Body of pancreas (tissue), 4 donors: ENCODE measurements around the gene ZP1. TPM values are rescaled to one million over a fixed set of nuclear protein-coding genes. Genes with fewer than 3 reads are reported as not detected.
A peak's percentile ranks its signal among the peaks of the same experiment; 100 is the strongest.

Experiments
- ATAC-seq: fragments of 150-250 bp; one replicate; pipeline ENCODE4 v1.9.1; 2016
- DNase-seq, 4 donors: peaks; one replicate each; pipeline ENCODE4 v3.0.0-alpha.2; 2019
- H3K27ac ChIP-seq, 4 donors: fragments of 200-600 bp; sonication (generic); 1 replicate in 3 of 4; 2 replicates in 1 of 4; pipeline versions ENCODE4 v1.5.1 to v1.6.1; 2016 to 2019; ENCODE audit warnings: mild to moderate bottlenecking in 1 of 4, mixed read lengths in 1 of 4, moderate library complexity in 1 of 4
- H3K27me3 ChIP-seq, 2 donors: fragments of 200-600 bp; sonication (generic); one replicate each; pipeline ENCODE4 v1.6.0; 2016; ENCODE audit warnings: mild to moderate bottlenecking in 1 of 2
- H3K36me3 ChIP-seq, 2 donors: fragments of 200-600 bp; sonication (generic); replicated peaks in 1 of 2; 2 replicates each; pipeline ENCODE4 v1.5.1; 2016; ENCODE audit warnings: low read depth in 2 of 2; ENCODE audit not compliant: insufficient read depth in 1 of 2
- H3K4me1 ChIP-seq: fragments of 200-600 bp; sonication (generic); one replicate; pipeline ENCODE4 v1.6.0; 2016
- H3K4me3 ChIP-seq, 2 donors: fragments of 200-600 bp; sonication (generic); 1 replicate in 1 of 2; 2 replicates in 1 of 2; pipeline ENCODE4 v1.5.1; 2016 to 2019
- H3K9me3 ChIP-seq, 3 donors: fragments of 200-600 bp; sonication (generic); 1 replicate in 2 of 3; 2 replicates in 1 of 3; pipeline ENCODE4 v1.5.1; 2016
- POLR2A ChIP-seq, 3 donors: fragments of 450-650 bp; IDR thresholded peaks; one replicate each; pipeline ENCODE4 v1.6.1; 2016; ENCODE audit warnings: antibody characterized with exemption in 3 of 3, mild to moderate bottlenecking in 2 of 3
- WGBS, 2 donors: methylation state at CpG; one replicate each; pipeline ENCODE4 v1.1.5; 2017; 5-methylcytosine and 5-hydroxymethylcytosine counted together
- intact Hi-C: fragments of 100-400 bp; cut with DNase I; formaldehyde crosslinking; loops from one replicate; pipeline ENCODE4 v1.15.1; 2023
- total RNA-seq, 2 donors: library from RNA; depleted of rRNA; stranded (reverse); fragments of >200 nt; gene quantifications; one replicate each; pipeline ENCODE4 v1.1.0, GENCODE V29; 2016
- TF ChIP-seq, protein P1 (sequence below), 7 experiments: fragments of 450-650 bp in 4 of 7; fragments of 200-600 bp in 3 of 7; sonication (generic) in 3 of 7; IDR thresholded peaks; one replicate each; pipeline ENCODE4 v1.5.1; 2016 to 2019; ENCODE audit warnings: antibody characterized with exemption in 7 of 7

Gene ZP1
- total RNA-seq, 2 donors from 2014 or later, result not detected

DNA sequence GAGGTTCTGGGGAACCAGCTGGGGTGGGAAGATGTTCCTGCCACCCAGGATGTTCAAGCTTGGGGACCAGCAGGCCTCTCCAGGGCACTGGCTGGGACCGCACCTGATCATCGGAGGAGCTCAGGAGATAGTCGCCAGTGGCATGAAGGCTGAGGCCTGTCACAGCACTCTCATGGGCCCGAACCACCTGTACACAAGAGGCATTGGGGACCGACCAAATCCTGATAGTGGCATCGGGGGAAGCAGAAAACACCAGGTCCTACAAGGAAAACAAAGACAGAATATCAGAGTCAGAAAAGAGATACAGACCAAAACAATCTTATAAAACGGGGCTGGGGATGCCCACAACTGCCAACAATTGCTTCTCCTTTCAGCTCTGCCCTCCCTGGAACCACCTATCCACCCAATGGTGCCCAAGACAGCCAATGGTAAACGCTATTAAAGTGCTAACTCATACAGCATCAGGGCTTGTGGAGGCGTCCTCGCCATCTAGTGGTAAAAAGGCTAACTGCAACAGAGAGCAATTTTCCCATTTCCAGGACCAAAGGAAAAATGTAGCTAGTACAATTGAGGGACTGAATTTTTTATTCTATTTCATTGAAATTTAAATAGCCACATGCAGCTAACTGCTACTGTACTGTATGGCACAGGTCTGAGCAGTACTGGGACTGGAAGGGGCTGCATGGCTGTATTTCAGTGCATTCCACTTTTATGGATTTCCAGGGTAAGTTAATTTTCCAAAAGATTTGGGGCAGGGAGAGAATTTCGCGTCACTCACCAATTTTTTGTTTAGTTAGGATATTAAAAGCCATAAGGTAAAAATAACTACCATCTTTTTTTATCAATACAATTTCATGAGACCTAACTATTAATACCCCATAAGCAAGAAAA, 31.9 kb downstream of the ZP1 start:
- no peak for TF ChIP-seq POLR2A (IDR thresholded peaks at IDR 0.05)
- TF ChIP-seq, protein P1, sequence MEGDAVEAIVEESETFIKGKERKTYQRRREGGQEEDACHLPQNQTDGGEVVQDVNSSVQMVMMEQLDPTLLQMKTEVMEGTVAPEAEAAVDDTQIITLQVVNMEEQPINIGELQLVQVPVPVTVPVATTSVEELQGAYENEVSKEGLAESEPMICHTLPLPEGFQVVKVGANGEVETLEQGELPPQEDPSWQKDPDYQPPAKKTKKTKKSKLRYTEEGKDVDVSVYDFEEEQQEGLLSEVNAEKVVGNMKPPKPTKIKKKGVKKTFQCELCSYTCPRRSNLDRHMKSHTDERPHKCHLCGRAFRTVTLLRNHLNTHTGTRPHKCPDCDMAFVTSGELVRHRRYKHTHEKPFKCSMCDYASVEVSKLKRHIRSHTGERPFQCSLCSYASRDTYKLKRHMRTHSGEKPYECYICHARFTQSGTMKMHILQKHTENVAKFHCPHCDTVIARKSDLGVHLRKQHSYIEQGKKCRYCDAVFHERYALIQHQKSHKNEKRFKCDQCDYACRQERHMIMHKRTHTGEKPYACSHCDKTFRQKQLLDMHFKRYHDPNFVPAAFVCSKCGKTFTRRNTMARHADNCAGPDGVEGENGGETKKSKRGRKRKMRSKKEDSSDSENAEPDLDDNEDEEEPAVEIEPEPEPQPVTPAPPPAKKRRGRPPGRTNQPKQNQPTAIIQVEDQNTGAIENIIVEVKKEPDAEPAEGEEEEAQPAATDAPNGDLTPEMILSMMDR (IDR thresholded peaks at IDR 0.05), result peak; percentile 84 to 97 (median 88)
- DNase-seq (peak; percentile 43 to 51 (median 46)), ATAC-seq (peak; percentile 70)
- 49 to 55% methylated on average over 12 of the region's 12 CpGs for WGBS, 2 donors
- Histone ChIP-seq H3K9me3 (no peaks in the 10 kb centered on the region), H3K36me3 (peaks cover 29 to 63% of the 10 kb centered on the region in 2 donors), H3K4me3 (no peak overlapping the region), H3K4me1 (peaks cover 14% of the 10 kb centered on the region), H3K27ac (no peak overlapping the region), H3K27me3 (no peaks in the 10 kb centered on the region)
- intact Hi-C loops, result no loop called here

DNA sequence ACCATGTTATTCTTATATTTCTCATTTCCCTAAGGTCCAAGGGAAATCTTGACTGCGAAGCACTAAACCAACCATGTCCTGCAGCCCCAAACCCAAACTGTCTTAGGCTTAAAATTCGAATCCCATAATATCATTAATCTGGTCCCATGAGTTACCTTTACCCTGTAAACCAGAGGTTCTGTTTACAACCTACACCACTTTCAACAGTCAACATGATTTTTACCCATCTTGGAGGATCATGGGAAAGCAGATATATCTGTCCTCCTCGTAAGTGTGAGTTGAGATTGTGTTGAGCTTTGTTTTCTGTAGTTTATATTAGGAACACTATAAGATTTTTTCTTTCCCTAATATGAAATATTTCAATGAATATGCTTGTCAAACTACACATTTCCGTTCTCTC, 32.6 kb downstream of the ZP1 start:
- TF ChIP-seq, protein P1 (IDR thresholded peaks at IDR 0.05), result no peak
- no peak for TF ChIP-seq POLR2A (IDR thresholded peaks at IDR 0.05)
- no peak overlapping the region for H3K27ac ChIP-seq
- ATAC-seq (no peak), DNase-seq (no peak)
- no peaks in the 10 kb centered on the region for H3K27me3 ChIP-seq
- peaks cover 29 to 61% of the 10 kb centered on the region in 2 donors for H3K36me3 ChIP-seq
- WGBS, 2 donors, result 76 to 77% methylated on average over 4 of the region's 4 CpGs
- H3K4me1 ChIP-seq, result peaks cover 21% of the 10 kb centered on the region
- intact Hi-C loops, result loop anchor here (5.0 kb wide), 1 partner anchor 63 kb away; no protein-coding TSS in a partner anchor
- no peaks in the 10 kb centered on the region for H3K9me3 ChIP-seq
- no peak overlapping the region for H3K4me3 ChIP-seq

DNA sequence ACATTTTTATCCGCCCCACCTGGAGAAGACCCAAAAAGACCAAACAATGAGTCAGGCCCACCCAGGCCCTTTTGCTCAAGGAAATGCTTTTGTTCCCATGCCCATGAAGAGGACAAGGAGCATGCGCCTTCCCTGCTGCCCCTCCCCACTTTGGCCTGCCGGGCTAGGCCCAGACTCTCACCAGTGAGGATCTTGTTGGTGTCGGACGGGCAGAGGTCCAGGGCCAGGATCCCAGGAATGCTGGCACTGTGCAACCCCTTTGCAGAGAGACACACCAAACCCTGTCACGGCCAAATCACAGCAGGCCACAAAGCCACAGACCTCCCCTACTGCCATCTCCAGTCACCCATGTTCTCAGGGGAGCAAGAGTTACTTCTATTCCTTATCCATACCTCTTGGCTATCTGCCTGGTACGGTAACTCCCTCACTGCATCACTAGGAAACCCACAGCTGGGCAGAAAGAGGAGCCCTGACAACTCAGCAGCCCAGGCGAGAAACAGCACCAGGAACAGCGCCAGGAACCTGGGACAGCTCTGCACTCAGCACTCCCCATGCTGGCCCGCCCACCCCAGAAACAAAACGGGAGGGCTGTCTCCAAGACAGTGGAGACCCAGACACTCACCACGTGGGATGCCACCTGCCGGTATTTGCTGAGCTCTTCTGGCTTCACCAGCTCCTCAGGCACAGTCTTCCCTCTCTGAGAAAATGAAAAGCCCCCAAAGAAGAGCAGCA, 33.5 kb downstream of the ZP1 start:
- intact Hi-C loops, result loop anchor here (5.0 kb wide), 1 partner anchor 64 kb away; no protein-coding TSS in a partner anchor
- Histone ChIP-seq H3K27ac (no peak overlapping the region), H3K36me3 (peaks cover 29 to 56% of the 10 kb centered on the region in 2 donors), H3K4me3 (no peak overlapping the region), H3K4me1 (peaks cover 28% of the 10 kb centered on the region), H3K9me3 (no peaks in the 10 kb centered on the region), H3K27me3 (no peaks in the 10 kb centered on the region)
- no peak for DNase-seq
- TF ChIP-seq, protein P1 (IDR thresholded peaks at IDR 0.05), result no peak
- no peak for TF ChIP-seq POLR2A (IDR thresholded peaks at IDR 0.05)
- WGBS, 2 donors, result 81 to 82% methylated on average over 12 to 13 of the region's 13 CpGs
- no peak for ATAC-seq

DNA sequence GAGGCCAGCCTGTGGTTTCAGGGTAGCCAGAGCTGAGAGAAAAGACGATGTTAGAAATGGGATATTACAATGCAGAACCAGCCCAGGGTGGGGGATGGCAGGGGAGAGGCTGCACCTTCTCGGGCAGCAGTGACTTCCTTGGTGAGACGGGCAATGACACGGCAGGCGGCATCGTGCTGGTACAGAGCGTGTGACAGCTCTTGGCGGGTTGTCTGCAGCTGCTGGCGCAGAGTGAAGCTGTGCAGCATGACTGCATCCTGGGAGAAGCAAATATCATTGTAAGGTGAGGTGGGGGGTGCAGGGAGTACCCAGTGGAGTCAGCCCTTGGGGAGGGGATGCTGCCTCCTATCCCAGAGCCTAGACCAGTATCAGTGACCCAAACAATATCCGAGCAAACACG, 35.3 kb downstream of the ZP1 start:
- intact Hi-C loops, result loop anchor here (5.0 kb wide), 1 partner anchor 65 kb away; no protein-coding TSS in a partner anchor
- no peaks in the 10 kb centered on the region for H3K9me3 ChIP-seq
- H3K4me3 ChIP-seq, result no peak overlapping the region
- no peak for ATAC-seq
- no peak for DNase-seq
- H3K27me3 ChIP-seq, result no peaks in the 10 kb centered on the region
- 91 to 94% methylated on average over 11 of the region's 11 CpGs for WGBS, 2 donors
- no peak for TF ChIP-seq POLR2A (IDR thresholded peaks at IDR 0.05)
- TF ChIP-seq, protein P1 (IDR thresholded peaks at IDR 0.05), result no peak
- H3K4me1 ChIP-seq, result peaks cover 33% of the 10 kb centered on the region
- no peak overlapping the region for H3K27ac ChIP-seq
- peaks cover 17 to 42% of the 10 kb centered on the region in 2 donors for H3K36me3 ChIP-seq
